Stimulated activated CD8-positive, alpha-beta memory T cell treated with anti-CD3 and anti-CD28 coated beads, Interleukin-15, amount 100 ng/mL, for 4 hours (primary cell): ENCODE results near the gene CHST11.
A peak's percentile ranks its signal among the peaks of the same experiment; 100 is the strongest.

Experiments
- DNase-seq, 2 donors: peaks; one replicate each; pipeline ENCODE4 v3.0.0-alpha.2; 2020; ENCODE audit warnings: low read depth in 2 of 2

Gene CHST11

GRCh38 chr12:104695453-104696148, 238.9 kb downstream of the CHST11 start:
- DNase-seq: peak; percentile 49 to 77

- no peak for DNase-seq
Measured at GRCh38 chr12:104697186-104697585, 240.4 kb downstream of the CHST11 start.

GRCh38 chr12:104698871-104699270, 242.1 kb downstream of the CHST11 start:
- no peak for DNase-seq

- DNase-seq: no peak
Measured at GRCh38 chr12:104699489-104700190, 242.9 kb downstream of the CHST11 start.

- DNase-seq: no peak
Measured at GRCh38 chr12:104700324-104700723, 243.6 kb downstream of the CHST11 start.

GRCh38 chr12:104701301-104701700, 244.6 kb downstream of the CHST11 start:
- no peak for DNase-seq

- no peak for DNase-seq
Measured at GRCh38 chr12:104701756-104702155, 245.0 kb downstream of the CHST11 start.

- no peak for DNase-seq
Measured at GRCh38 chr12:104702565-104703139, 245.9 kb downstream of the CHST11 start.

- DNase-seq: no peak
Measured at GRCh38 chr12:104703372-104703771, 246.6 kb downstream of the CHST11 start.

GRCh38 chr12:104704224-104704779, 247.6 kb downstream of the CHST11 start:
- no peak for DNase-seq

GRCh38 chr12:104707194-104707593, 250.4 kb downstream of the CHST11 start:
- DNase-seq: no peak

GRCh38 chr12:104707794-104708558, 251.2 kb downstream of the CHST11 start:
- no peak for DNase-seq

GRCh38 chr12:104708891-104709290, 252.1 kb downstream of the CHST11 start:
- DNase-seq: no peak

- no peak for DNase-seq
Measured at GRCh38 chr12:104709692-104710435, 253.1 kb downstream of the CHST11 start.

GRCh38 chr12:104710940-104711689, 254.4 kb downstream of the CHST11 start:
- DNase-seq: no peak

GRCh38 chr12:104712477-104712876, 255.7 kb downstream of the CHST11 start:
- DNase-seq: no peak

- DNase-seq: no peak
Measured at GRCh38 chr12:104712968-104713367, 256.2 kb downstream of the CHST11 start.

GRCh38 chr12:104713444-104713843, 256.7 kb downstream of the CHST11 start:
- DNase-seq: no peak

- no peak for DNase-seq
Measured at GRCh38 chr12:104714369-104714768, 257.6 kb downstream of the CHST11 start.

GRCh38 chr12:104716172-104716571, 259.4 kb downstream of the CHST11 start:
- DNase-seq: no peak
